Common myeloid progenitor, CD34-positive (primary cell): ENCODE measurements around the gene SYNJ2.
A peak's percentile ranks its signal among the peaks of the same experiment; 100 is the strongest.

Experiments used
- CTCF ChIA-PET: fragments of 350-600 bp; sonication (Branson Sonifier 250); formaldehyde crosslinking; loops from one replicate; lab custom pipeline; 2021; ENCODE audit warnings: antibody characterized with exemption; lab: Charles Lee
- POLR2A ChIA-PET: fragments of 350-600 bp; sonication (Branson Sonifier 250); formaldehyde crosslinking; loops from one replicate; lab custom pipeline; 2021; ENCODE audit warnings: antibody characterized with exemption; lab: Charles Lee
- DNase-seq, 3 donors: peaks; one replicate each; pipeline versions ENCODE4 v3.0.0 to v3.0.0-alpha.2; 2013
- H3K27ac ChIP-seq, 2 experiments: 1 replicate in 1 of 2; 2 replicates in 1 of 2; pipeline ENCODE4 v1.7.0; 2013; ENCODE audit warnings: inconsistent platforms in 2 of 2, low read length in 2 of 2, mild to moderate bottlenecking in 2 of 2, low read depth in 1 of 2, moderate library complexity in 1 of 2; ENCODE audit not compliant: severe bottlenecking in 2 of 2, insufficient read depth in 1 of 2, poor library complexity in 1 of 2
- H3K27me3 ChIP-seq, 5 experiments: replicated peaks in 2 of 5; 1 replicate in 3 of 5; 2 replicates in 2 of 5; pipeline versions ENCODE4 v1.6.1 to v1.7.0; 2013; ENCODE audit warnings: low read length in 4 of 5, mild to moderate bottlenecking in 2 of 5, moderate library complexity in 2 of 5, inconsistent platforms in 1 of 5; ENCODE audit not compliant: insufficient read depth in 5 of 5, control insufficient read depth in 4 of 5
- H3K36me3 ChIP-seq, 4 experiments: 1 replicate in 2 of 4; 2 replicates in 2 of 4; pipeline versions ENCODE4 v1.6.1 to v1.7.0; 2013; ENCODE audit warnings: low read length in 3 of 4, control low read depth in 1 of 4, mild to moderate bottlenecking in 1 of 4; ENCODE audit not compliant: control insufficient read depth in 4 of 4, insufficient read depth in 4 of 4
- H3K4me1 ChIP-seq, 4 experiments: 1 replicate in 3 of 4; 2 replicates in 1 of 4; pipeline versions ENCODE4 v1.6.1 to v1.7.1; 2013; ENCODE audit warnings: low read length in 3 of 4, mild to moderate bottlenecking in 3 of 4, control low read depth in 1 of 4, inconsistent platforms in 1 of 4, moderate library complexity in 1 of 4; ENCODE audit not compliant: control insufficient read depth in 4 of 4, insufficient read depth in 4 of 4; ENCODE audit errors: control extremely low read depth in 1 of 4
- H3K4me3 ChIP-seq, 7 experiments: 1 replicate in 4 of 7; 2 replicates in 3 of 7; pipeline versions ENCODE4 v1.5.1 to v1.7.0; 2013; ENCODE audit warnings: mild to moderate bottlenecking in 7 of 7, low read length in 6 of 7, moderate library complexity in 6 of 7, inconsistent platforms in 2 of 7, low read depth in 2 of 7, control low read depth in 1 of 7; ENCODE audit not compliant: insufficient read depth in 4 of 7, control insufficient read depth in 1 of 7; ENCODE audit errors: extremely low read depth in 1 of 7
- H3K9me3 ChIP-seq, 5 experiments: 1 replicate in 4 of 5; 2 replicates in 1 of 5; pipeline versions ENCODE4 v1.6.1 to v1.7.1; 2013; ENCODE audit warnings: low read length in 4 of 5, mild to moderate bottlenecking in 2 of 5, inconsistent platforms in 1 of 5, low read depth in 1 of 5, moderate library complexity in 1 of 5; ENCODE audit not compliant: control insufficient read depth in 4 of 5, insufficient read depth in 2 of 5; ENCODE audit errors: control extremely low read depth in 1 of 5
- WGBS: methylation state at CpG from one replicate; pipeline ENCODE4 v1.1.5; 2013; ENCODE audit not compliant: insufficient coverage; 5-methylcytosine and 5-hydroxymethylcytosine counted together

SYNJ2 gene

DNA sequence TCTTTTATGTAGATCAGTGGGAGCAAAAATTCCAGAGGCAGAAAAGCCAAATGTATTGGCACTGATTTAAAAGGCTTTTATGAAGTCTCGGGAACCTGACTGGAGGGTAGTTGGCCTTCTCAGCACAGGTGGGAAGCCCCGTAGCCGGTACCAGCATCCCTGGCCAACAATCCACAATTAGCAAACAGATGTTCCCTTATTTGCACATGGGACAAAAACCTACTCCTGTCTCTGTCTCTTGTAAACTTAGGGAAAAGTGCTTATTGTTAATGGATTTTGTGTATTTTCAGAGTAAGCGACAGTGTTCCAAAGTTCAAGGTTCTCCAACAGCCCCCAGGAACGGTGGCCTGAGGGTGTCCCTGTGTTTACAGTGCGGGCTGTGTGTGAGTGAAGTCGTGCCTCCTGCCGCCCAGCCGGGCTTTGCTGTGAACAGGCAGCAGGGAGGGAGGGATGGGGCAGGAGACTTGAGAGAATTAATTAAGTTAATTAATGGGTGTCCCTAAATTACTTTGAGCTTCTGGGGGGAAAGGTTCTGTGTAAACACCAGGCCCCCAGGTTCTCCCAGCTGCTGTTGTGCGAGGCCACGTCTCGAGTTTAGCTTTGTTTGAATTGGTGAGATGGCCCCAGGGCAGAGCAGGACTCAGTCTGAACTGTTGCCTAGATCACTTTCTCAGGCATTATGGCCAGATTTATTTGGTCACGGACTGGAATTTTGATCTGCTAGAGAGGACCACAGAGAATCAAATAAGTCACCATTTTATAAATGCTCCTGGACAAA lies 3.9 kb downstream of the SYNJ2 start:
- CTCF ChIA-PET, result interaction anchor here (1.0 to 3.7 kb wide), 3 partner anchors 10 to 86 kb away, joined by 3 to 22 read pairs (median 14); no protein-coding TSS in a partner anchor
- no peak overlapping the region for H3K27ac ChIP-seq
- over 99% methylated on average over 11 of the region's 13 CpGs for WGBS
- peaks cover 11 to 66% (median 55%) of the 10 kb centered on the region in 4 experiments for H3K4me1 ChIP-seq
- no peaks in the 10 kb centered on the region for H3K9me3 ChIP-seq
- peaks cover 0 to 3% (median 0%) of the 10 kb centered on the region in 5 experiments for H3K27me3 ChIP-seq
- no peak overlapping the region for H3K4me3 ChIP-seq
- no peak for DNase-seq
- peaks cover 0 to 3% (median 0%) of the 10 kb centered on the region in 4 experiments for H3K36me3 ChIP-seq
- POLR2A ChIA-PET, result no interaction called here

GRCh38 chr6:157987788-157988699 lies 6.4 kb downstream of the SYNJ2 start:
- WGBS, result 98% methylated on average over 13 of the region's 20 CpGs
- H3K9me3 ChIP-seq, result no peaks in the 10 kb centered on the region
- peaks cover 6 to 47% (median 35%) of the 10 kb centered on the region in 4 experiments for H3K4me1 ChIP-seq
- ChIA-PET CTCF (interaction anchor here (1.1 to 1.7 kb wide), 2 partner anchors 41 to 82 kb away, joined by 3 read pairs; no protein-coding TSS in a partner anchor), POLR2A (no interaction called here)
- H3K36me3 ChIP-seq, result peaks cover 0 to 3% (median 0%) of the 10 kb centered on the region in 4 experiments
- no peak for DNase-seq
- H3K27me3 ChIP-seq, result no peaks in the 10 kb centered on the region
- H3K27ac ChIP-seq, result no peak overlapping the region
- H3K4me3 ChIP-seq, result no peak overlapping the region

DNA sequence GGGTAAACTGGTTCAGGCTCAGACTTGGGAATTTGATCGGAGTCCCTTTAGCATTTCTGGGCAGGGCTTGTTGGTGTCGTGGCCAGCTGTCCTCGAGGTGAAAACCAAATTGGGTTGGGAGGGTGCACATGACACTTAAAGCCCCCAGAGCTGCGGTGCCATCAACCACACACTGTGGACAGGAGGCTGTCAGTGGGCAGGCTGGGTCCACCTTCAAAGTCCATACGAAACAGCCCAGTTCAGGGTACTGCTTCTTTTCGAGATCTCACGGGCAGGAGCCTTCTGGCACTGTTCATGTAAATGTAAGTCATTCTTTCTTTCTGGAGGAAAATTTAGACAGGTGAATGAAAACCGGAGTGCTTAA lies 7.0 kb downstream of the SYNJ2 start:
- no peak for DNase-seq
- ChIA-PET CTCF (interaction anchor here (1.2 to 1.7 kb wide), 2 partner anchors 41 to 87 kb away, joined by 3 read pairs; no protein-coding TSS in a partner anchor), POLR2A (no interaction called here)
- Histone ChIP-seq H3K4me1 (peaks cover 3 to 41% (median 32%) of the 10 kb centered on the region in 4 experiments), H3K4me3 (no peak overlapping the region), H3K27ac (no peak overlapping the region), H3K9me3 (no peaks in the 10 kb centered on the region), H3K36me3 (peaks cover 0 to 3% (median 0%) of the 10 kb centered on the region in 4 experiments), H3K27me3 (no peaks in the 10 kb centered on the region)
- 90% methylated on average over 8 of the region's 8 CpGs for WGBS

DNA sequence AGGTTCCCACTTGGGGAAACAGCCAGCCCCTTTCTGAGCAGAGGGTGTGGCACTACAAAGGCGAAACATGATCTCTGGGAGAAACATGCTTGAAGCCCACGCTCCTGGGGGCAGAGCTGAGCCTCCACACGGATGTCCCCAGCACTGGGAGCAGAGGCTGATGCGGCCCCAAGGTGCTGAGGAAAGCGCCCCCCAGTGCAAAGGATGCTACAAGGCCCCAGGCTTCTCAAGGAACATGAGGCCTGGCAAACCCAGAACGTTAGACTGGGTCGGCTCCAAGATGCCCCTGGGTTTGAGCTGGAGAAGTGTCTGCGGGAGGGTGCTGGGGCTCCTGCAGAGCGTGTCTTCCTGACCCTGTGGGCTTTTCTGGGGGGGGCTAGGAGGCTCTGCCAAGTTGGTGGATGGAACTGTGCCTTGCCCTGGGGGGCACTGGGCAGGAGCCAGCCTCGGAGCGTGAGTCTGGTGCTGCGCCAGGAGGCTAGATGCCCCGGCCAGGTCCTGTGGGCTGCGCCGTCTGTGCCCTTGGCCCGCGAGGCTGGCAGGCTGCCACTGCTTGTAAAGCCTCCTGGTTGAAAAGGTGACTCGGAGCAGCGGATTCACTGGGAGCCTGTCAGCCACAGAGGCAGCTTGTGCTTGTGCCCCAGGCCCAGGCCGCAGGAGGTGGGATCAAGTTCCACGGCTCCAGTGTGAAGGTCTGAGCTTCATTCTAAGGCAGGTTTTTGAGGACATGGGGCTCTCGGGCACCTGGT lies 8.1 kb downstream of the SYNJ2 start:
- H3K4me3 ChIP-seq, result peak overlapping the region in 1 of 7 experiments; percentile 45
- 49% methylated on average over 22 of the region's 22 CpGs for WGBS
- H3K36me3 ChIP-seq, result peaks cover 0 to 3% (median 0%) of the 10 kb centered on the region in 4 experiments
- CTCF ChIA-PET, result interaction anchor here (0.8 to 1.7 kb wide), 7 partner anchors 9 to 86 kb away, joined by 3 to 7 read pairs (median 3); no protein-coding TSS in a partner anchor
- no peak overlapping the region for H3K27ac ChIP-seq
- peak in 2 of 3 donors; percentile 53 to 58 for DNase-seq
- POLR2A ChIA-PET, result no interaction called here
- H3K27me3 ChIP-seq, result no peaks in the 10 kb centered on the region
- H3K4me1 ChIP-seq, result peaks cover 3 to 31% (median 23%) of the 10 kb centered on the region in 4 experiments
- H3K9me3 ChIP-seq, result no peaks in the 10 kb centered on the region

- H3K4me3 ChIP-seq, result peak overlapping the region in 2 of 7 experiments; percentile 2 to 45
- ChIA-PET CTCF (interaction anchor here (0.9 to 1.5 kb wide), 5 partner anchors 10 to 43 kb away, joined by 3 to 7 read pairs (median 3); no protein-coding TSS in a partner anchor), POLR2A (no interaction called here)
- H3K27me3 ChIP-seq, result no peaks in the 10 kb centered on the region
- no peaks in the 10 kb centered on the region for H3K9me3 ChIP-seq
- H3K27ac ChIP-seq, result no peak overlapping the region
- H3K4me1 ChIP-seq, result peaks cover 3 to 23% (median 16%) of the 10 kb centered on the region in 4 experiments
- DNase-seq, result peak in 2 of 3 donors; percentile 62 to 70
- peaks cover 0 to 3% (median 0%) of the 10 kb centered on the region in 4 experiments for H3K36me3 ChIP-seq
- WGBS, result 60% methylated on average over 10 of the region's 15 CpGs
These were observed 8.8 kb downstream of the SYNJ2 start for GRCh38 chr6:157990321-157991066.

DNA sequence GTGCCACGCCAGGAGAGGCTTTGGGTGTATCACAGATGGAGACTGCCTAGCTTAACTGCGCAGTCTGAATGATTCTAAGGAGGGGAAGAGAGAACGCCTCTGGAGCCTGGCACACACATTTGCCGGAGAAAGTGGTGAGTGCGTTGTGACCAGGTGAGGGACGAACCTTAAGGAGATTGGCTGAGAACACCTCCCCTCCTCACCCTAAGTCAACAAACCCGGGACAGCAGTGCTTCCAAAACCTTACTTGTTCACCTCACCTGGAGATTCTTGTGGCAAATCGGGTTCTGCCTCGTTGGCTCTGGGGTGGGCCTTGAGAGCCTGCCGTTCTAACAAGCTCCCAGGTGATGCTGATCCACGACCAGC lies 9.4 kb downstream of the SYNJ2 start:
- DNase-seq, result no peak
- ChIA-PET CTCF (interaction anchor here (1.0 to 1.5 kb wide), 2 partner anchors 12 to 24 kb away, joined by 3 to 4 read pairs; no protein-coding TSS in a partner anchor), POLR2A (no interaction called here)
- Histone ChIP-seq H3K27me3 (no peaks in the 10 kb centered on the region), H3K36me3 (peaks cover 0 to 3% (median 0%) of the 10 kb centered on the region in 4 experiments), H3K4me1 (peaks cover 3 to 23% (median 16%) of the 10 kb centered on the region in 4 experiments), H3K27ac (no peak overlapping the region), H3K9me3 (no peaks in the 10 kb centered on the region), H3K4me3 (no peak overlapping the region)
- WGBS, result 100% methylated on average over 9 of the region's 11 CpGs
